Amniotic stem cell (primary cell): Measurements from ENCODE around the gene SPTLC2.

Experiments
- DNase-seq: peaks from one replicate; lab custom pipeline; 2025; lab: John Stamatoyannopoulos, UW

The SPTLC2 gene

DNA sequence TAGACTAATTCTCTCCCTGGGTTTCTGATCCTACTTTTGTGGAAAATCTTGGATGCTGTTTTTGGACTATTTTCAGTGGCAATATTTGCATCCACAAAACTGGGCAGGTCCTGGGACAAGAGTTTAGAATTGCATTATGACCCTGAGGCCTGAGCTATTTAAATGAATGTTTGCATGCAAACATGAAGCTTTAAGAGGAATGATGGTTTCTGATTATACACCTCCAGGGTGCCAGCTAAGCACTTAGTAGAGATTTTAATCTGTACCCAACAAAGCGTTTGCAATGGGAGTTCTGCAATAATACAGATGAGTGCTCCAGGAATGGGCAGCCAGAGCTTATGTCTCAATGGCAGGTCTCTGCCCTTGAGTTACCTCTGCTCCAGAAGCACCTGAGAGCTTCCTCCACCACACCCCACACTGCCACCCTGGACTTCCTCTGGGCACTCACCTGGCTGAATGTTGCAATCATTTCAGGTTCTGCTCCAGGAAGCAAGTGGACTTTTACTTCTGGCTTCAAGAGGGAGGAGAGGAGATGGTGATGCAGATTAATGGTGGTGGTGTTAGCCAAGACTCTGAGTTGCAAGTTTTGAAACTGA, 6.0 kb upstream of the SPTLC2 start:
- no peak for DNase-seq

DNA sequence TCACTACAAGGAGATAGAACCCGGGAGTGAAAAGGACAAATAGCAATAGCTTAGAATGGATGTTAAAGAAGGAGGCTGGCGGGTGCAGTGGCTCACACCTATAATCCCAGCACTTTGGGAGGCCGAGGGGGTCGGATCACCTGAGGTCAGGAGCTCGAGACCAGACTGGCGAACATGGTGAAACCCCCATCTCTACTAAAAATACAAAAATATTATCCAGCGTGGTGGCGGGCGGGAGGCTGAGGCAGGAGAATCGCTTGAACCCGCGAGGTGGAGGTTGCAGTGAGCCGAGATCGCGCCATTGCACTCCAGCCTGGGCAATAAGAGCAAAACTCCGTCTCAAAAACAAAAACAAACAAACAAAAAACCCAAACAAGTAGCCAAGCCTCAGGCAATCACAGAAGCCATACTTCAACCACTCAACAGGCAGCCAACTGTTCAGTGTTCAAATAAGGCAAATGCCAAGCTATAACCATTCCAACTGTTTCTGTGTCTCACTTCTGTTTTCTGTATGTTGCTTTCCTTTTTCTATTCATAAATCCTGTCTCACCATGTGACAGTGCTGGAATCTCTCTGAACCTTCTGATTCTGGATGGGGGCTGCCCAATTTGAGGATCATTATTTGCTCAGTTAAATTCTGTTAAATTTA, 3.9 kb upstream of the SPTLC2 start:
- DNase-seq, result no peak

DNA sequence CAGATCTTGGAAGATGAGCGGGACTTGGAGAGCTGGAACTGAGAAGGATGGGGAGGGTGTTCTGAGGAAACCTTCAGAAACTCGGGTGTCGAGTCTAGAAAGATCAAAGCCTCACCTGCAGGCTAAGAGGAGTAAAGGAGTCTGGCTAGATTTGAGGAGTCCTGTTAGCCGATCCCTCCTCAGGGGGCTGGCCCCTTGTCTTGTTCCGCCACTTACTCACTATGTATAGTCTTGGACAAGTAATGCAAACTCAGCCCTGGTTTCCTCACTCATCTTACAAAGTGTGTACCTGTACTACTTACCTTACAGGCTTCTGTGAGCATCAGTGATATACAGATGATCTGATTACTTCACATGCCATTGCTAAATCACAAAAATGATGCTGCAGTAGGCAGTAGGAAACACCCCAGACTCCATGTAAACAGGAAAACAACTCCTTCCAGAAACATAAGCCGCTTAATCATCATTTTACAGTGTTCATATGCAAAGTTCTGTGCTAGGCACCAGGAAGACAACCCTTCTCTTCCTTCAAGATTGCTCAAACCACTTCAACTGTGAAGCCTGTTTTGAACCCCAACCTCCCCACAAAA, 2.0 kb upstream of the SPTLC2 start:
- no peak for DNase-seq

DNA sequence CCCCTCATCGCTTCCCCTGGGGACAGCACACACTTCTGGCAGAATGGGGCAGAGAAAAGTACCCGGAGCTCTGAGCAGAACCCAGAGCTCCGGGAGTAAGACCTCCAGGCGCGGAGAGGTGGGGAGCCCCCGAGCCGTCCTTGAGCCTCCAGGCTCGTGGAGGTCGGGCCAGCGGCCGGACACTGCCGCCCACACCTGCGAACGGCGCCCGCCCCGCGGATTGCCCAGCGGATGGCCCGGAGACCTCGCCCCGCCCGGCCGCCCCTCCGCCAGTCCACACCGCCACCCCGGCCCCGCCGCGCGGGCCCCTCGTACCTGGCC, 344 bp downstream of the SPTLC2 start:
- DNase-seq, result no peak

DNA sequence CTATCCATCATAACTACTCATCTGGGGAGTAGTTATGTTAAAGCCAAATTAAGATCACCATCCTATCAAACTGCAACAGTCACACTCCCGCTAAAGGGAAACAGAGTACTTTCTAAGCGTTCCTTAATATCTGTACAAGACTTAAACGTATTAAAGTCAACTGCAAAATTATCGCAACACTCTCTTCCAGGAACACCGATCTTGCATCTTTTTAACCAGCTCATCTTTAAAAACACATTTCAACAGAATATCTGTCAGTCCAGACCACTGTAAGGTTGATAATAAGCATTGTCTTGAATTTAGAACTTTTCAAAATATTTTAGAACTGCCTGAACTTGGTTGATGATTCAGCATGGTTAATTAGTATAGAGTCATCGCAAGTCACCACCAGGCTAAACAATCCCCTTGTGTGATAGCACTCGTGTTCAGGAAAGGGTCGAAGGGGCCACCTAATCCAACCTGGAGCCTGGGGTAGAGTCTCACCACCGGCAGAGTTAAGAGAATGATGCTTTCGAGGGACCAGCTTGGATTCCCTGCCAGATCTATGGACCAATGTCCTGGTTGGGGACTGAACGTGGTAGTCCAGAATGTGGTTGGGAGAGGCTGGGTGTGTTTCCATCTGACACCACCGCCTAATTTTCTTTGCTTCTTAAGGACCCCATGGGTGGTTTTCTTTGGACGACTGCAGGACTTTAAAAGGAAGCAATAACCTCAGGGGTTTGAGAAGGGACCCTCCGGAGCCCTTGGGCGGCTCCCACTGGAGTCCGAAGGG, 890 bp downstream of the SPTLC2 start:
- DNase-seq, result no peak

DNA sequence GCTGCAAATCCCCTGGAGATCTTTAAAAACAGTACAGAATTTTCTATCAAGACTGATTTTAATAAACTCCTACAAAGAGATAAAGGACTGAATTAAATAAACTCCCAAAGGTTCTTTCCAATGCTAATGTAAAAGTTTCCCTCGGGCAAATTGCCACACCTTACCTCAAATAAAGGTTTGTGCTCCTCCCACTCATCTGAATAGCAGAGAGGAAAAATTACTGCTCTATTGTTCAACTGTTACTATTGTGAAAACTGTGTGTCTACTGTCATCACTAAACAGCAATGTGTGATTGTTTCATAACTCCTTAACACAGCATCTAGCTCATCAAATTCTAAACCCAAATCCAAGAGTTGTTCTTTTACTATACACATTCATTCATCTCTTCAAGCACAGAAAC, 3.2 kb downstream of the SPTLC2 start:
- no peak for DNase-seq

DNA sequence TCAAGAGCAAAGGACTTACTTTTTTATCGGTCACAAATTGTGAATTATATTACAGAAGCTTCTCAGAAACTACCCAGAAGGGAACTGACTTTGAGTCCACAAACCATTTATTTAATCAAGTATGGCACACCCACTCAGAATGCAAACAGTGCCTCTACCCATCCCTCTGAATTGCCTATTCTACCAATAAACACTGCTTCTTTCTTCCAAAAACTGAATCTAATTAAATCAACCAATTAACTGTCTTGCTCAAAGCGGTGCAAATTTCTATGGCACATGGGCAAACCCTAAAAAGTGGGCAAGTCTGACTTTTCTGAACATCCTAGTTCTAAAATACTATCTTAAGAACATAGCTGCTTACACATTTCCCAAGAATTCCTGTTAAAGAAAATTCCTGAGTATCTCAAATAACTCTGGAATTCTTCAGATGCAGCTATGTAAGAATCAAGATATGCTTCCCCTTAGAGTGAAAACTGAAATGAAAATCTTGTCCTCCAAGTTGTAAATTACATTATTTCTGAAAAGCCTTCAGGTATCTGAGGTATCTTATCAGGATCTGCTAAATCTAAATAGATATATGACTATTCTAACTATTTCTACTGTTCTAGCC, 4.3 kb downstream of the SPTLC2 start:
- DNase-seq, result no peak

DNA sequence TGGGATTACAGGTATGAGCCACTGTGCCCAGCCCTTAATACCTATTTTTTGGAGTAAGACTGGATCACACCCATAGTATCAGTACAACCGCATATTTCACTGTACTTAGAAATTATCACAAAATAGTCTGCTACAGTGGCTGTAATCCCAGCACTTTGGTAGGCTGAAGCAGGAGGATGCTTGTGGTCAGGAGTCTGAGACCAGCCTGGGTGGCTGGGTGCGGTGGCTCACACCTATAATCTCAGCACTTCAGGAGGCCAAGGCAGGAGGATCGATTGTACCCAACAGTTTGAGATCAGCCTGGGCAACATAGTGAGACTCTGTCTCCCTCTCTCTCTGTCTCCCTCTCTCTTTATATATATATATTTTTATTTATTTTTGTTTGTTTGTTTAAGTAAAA, 5.9 kb downstream of the SPTLC2 start:
- no peak for DNase-seq

DNA sequence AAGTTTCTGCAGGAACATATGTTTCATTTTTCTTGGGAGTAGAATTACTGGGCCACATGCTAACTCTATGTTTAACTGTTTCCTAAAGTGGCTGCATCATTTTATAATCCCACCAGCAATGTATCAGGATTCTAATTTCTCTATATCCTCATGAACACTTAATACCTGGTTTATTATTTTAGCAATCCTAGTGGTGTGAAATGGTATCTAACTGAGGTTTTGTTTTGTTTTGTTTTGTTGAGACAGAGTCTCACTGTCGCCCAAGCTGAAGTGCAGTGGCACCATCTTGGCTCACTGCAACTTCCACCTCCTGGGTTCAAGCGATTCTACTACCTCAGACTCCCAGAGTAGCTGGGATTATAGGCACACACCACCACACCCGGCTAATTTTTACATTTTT, 6.5 kb downstream of the SPTLC2 start:
- DNase-seq, result no peak

DNA sequence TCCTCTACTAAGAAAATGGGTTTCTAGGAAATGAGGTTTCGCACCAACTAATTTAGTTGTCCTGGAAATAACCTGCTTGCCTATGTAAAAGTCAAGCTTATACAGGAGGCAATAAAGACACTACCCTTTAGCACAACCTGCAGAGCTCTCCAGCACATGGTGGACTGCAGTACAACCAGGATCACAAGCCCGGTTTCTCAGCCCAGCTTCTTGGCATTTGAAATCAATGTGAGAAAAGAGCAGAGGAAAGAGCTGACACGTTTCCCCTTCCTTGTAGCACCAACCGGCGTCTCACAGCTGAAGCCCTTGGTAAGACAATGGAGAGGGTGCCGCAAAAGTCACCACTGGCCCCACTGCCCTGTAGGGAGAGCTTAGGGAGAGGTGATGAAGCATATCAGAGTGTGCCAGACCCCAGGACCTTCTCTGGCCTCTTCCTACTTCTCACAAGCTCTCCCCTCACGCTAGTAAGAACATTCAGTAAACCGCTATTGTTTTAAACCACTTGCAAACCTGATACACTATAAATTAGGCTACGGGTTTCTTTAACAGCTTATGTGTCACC, 8.6 kb downstream of the SPTLC2 start:
- DNase-seq, result no peak

DNA sequence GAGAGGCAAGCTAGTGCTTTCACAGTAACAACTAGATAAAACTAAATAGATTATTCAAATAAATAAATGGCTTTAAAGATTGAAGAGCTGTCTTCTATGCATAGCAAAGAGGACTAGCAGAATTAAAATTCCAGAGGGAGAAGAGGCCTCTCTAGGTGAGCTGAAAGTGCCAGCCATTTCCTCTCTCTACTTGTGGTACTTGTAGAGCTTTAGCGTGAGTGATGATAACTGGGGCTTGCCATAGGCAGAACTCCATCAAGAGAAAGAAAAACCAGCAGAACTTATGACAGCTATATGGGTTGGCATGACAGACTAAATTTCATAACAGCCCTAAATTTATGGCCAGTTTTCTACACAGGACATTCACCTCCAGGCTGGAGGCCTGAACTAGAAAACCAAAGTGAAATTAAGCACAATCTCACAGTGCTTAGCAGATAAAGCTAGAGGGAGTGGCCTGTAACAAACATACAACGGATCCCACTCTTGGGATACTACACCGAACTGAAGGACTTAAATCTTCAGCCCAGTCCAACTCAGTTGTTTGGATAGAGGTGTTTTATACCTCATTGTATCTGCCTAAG, 11.0 kb downstream of the SPTLC2 start:
- no peak for DNase-seq

DNA sequence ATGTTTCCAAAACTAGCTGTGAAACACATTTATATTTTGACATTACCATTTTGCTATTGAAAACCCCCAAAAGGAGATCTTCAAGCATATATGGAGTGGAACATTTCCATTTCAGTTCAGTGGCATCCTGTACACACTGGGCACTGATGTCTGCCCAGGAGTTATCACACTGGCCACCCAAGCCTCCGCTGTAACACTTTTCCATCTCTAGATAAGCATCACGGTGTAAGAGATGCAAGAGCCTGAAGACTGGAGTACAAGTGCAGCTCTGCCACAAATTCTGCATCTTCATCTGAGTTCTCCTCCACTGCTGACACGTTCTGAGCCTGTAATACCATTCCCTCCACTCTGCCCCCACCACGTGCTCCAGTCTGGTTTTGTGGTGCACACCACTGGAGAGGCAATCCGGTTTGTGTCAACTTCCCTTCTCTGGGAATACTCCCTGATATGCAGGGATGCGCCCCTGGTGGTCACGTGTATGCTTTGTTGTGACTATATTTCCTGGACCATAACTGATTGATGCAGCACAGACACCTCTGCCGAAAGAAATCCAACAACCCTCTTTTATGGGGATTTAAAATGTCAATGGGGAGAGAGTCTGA, 12.7 kb downstream of the SPTLC2 start:
- DNase-seq, result no peak

DNA sequence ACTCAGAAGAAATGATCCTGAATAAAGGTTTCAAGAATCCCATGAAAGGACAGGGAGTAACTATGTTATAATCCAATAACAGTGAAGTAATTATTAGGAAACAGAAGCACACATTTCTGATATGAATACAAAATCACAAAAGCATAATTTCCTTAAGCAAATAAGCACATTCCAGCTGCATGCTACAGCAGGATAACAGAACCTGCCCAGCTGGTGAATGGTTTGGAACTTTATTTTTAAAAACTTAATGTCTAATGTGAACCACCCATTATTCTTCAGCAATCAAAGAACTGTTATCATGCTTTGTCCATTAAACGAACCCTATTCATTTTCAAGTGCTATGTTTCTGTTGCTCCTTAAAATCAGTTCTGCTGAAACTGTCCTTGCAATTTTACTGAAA, 13.4 kb downstream of the SPTLC2 start:
- no peak for DNase-seq

DNA sequence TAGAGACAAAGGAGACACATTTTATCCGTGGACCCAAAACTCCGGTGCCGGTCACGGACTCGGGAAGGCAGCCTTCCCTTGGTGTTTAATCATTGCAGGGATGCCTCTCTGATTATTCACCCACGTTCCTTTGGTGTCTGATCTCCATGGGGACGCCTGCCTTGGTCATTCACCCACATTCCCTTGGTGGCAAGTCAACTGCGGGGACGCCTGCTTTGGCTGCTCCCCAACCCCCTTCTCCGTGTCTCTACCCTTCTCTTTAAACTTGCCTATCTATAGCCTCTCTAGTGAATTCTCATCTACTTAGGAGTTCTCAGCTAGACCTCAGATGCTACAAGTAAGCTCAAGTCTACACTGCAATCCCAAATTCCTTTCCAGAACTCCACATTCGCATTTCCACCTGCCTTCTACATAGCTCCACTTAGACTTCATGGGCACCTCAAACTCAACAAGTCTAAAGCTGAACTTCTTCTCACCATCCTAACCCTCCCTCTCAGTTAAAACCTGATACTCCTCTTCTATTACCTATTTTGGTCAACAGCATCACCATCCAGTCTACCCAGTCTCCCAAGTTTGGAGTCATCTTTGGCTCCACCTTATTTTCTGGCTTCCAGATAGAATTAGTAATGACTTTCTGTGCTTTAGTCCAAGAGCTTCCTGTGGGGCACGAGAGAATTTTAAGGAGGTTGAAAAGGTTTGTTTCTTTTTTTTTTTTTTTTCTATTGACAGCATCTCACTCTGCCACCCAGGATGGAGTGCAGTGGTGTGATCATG, 14.4 kb downstream of the SPTLC2 start:
- no peak for DNase-seq

DNA sequence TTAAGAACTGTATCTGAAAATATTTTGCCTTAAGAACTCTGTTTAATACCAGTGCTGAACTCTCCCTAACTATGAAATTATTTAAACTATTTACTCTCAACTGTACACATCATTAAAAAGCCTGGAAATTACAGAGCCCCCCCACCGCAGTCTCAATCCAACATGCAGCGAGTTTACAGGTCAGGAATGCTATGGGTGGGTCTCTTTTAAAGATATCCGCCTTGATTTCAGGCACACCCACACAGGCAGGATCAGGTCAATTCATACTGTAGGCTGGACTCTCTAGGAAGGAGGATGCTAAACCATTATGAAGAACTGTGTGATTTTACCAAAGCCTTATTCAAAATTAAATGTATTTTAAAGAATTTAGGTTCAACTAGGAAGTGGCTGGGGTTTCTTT, 16.5 kb downstream of the SPTLC2 start:
- no peak for DNase-seq

DNA sequence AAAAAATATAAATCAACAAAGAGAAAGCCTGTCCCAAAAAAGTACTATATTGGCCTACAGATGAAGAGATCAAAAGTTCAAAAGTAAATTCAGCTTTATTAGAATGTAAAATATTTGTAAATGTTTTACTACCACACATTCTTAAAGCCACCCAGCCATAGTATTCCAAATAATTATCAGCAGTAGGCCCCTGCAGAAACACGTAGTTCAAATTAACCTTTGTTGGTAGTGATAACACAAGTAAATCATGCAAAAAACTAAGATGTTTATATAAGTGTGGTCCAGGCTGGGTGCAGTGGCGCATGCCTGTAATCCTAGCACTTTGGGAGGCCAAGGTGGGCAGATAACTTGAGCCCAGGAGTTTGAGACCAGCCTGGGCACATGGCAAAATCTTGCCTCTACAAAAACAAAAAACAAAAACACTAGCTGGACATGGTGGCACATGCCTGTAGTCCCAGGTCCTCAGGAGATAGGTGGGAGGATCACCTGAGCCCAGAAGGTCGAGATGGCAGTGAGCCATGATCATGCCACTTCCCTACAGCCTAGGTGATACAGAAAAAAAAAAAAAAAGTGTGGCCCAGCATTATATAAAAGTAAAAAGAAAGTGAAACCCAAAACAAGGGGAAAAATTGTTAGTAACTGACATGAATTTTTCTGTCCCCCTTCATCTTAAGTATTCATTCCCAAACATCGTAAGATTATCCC, 17.9 kb downstream of the SPTLC2 start:
- no peak for DNase-seq

DNA sequence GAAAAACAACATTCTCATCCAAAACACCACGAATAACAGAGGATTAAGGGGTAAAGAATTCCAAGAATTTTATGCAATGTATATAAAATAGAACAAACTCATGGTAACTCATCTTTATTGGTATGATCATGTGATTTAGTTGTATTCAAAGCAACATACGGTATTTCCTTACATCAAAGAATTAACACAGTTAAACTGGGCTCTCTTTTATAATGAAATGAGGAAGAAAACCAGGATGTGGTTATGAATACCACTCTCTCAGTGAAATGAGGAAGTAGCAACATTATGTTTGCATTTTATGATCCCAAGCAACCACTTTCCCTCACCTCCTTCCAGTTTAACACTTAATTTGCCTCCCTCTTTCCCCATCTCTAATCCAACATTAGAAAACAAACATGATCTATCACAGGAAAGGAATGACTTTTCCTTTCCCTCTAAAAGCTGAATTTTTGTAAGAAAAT, 22.9 kb downstream of the SPTLC2 start:
- DNase-seq, result no peak

DNA sequence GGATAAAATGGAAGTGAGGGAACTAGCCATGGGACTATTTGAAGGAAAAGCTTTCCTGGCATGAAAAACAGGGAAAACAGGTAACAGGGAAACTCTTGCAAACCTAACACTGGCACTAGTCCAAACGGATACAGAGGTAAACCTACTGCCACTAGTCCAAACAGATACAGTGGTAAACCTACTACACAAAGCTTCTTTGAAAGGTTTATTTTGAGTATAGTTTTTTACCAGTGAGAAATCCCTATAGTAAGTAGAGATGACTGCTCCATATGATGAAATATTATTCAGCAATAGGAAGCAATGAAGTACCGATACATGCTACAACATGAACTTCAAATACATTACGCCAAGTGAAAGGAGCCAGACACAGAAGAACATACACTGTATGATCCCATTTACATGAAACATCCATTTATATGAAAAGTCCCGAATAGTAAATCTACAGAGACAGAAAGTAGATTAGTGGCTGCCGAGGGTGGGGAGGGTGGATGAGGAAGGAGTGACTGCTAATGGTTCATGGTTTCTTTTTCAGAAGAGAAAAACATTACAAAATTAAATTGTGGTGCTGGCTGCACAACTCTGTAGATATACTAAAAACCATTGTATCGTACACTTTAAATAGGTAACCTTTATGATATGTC, 25.5 kb downstream of the SPTLC2 start:
- DNase-seq, result no peak

DNA sequence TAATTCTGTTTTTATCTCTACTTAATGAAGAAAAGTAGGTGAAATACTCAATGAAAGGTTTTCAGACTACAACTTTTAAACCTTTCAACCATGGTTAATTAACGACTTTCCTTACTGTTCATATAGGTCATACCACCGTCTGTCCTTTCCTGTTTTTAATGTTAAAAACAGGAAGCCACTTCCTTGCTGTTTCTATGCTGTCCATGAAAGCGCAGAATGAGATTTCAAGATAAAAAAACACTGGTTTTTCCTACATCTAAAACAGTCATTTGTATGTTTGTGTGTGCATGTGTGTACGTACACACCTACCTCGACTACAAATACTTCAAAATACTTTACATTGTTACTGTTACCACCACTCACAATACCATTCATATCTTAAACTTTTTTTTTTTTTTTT, 27.3 kb downstream of the SPTLC2 start:
- no peak for DNase-seq
